Psoas muscle (tissue), 8 donors: Measurements from ENCODE around the gene RNF213. TPM values are rescaled to one million over a fixed set of nuclear protein-coding genes. Genes with fewer than 3 reads are reported as not detected.
A peak's percentile ranks its signal among the peaks of the same experiment; 100 is the strongest.

Experiments
- ATAC-seq, 4 donors: fragments of 200-7000 bp; cut with Tn5 transposase; one replicate each; pipeline ENCODE4 v1.9.1; 2020; ENCODE audit warnings: moderate library complexity in 3 of 4, mild to moderate bottlenecking in 2 of 4
- DNase-seq, 2 donors: peaks; one replicate each; pipeline ENCODE4 v3.0.0-alpha.2; 2020
- H3K27ac ChIP-seq: fragments of 200-600 bp; one replicate; pipeline ENCODE4 v1.8.0; 2022
- H3K27me3 ChIP-seq, 3 donors: fragments of 200-600 bp in 1 of 3; one replicate each; pipeline versions ENCODE4 v1.6.1 to v1.8.0; 2013 to 2022; ENCODE audit warnings: low read length in 2 of 3, mild to moderate bottlenecking in 2 of 3, moderate library complexity in 1 of 3; ENCODE audit not compliant: insufficient read depth in 3 of 3
- H3K36me3 ChIP-seq, 2 donors: fragments of 200-600 bp in 1 of 2; one replicate each; pipeline versions ENCODE4 v1.6.1 to v1.8.0; 2013 to 2022; ENCODE audit warnings: low read depth in 1 of 2, mild to moderate bottlenecking in 1 of 2, moderate library complexity in 1 of 2; ENCODE audit not compliant: insufficient read depth in 1 of 2
- H3K4me1 ChIP-seq: fragments of 200-600 bp; one replicate; pipeline ENCODE4 v1.8.0; 2022
- H3K4me3 ChIP-seq: fragments of 200-600 bp; one replicate; pipeline ENCODE4 v1.8.0; 2022; ENCODE audit warnings: mild to moderate bottlenecking
- H3K9me3 ChIP-seq: fragments of 200-600 bp; one replicate; pipeline ENCODE4 v1.8.0; 2022
- CTCF ChIP-seq: fragments of 200-600 bp; IDR thresholded peaks from one replicate; pipeline ENCODE4 v1.8.0; 2022; ENCODE audit warnings: antibody characterized with exemption
- WGBS, 3 donors: extraction: QIAGEN DNeasy Blood & Tissue Kit; methylation state at CpG; one replicate each; pipeline versions ENCODE4 v1.1.6 to v1.1.7; 2013; 5-methylcytosine and 5-hydroxymethylcytosine counted together
- intact Hi-C, 2 donors: fragments of 100-400 bp; cut with DNase I; formaldehyde crosslinking; loops; one replicate each; pipeline versions ENCODE4 v1.11.0 to v1.14.2; 2022
- polyA plus RNA-seq, 3 donors: library from polyadenylated mRNA; stranded (reverse); fragments of 200-250 nt; gene quantifications; one replicate each; pipeline ENCODE4 v1.2.3, GENCODE V29; 2013
- total RNA-seq, 4 donors: library from RNA; stranded (reverse); fragmentation: NEBNext Ultra II Directional in 2 of 4; extraction: Animal tissue kit (Norgen Biotek cat#: 25700) in 2 of 4; gene quantifications; one replicate each; pipeline versions ENCODE4 v1.2.1 to v1.2.4, GENCODE V29; 2021 to 2023
- donor health status: healthy with polysubstance abuse.
- donor health status: DM: no; HTN: no; CAD: no; lungs with moderate emphysema.
- donor health status: Bipolar disorder and iron deficiency.
- donor health status: healthy.
- donor health status: DM: yes; HTN: yes; CAD: no.
- donor health status: DM: no; HTN: no; CAD: no.
- donor health status: DM: no; HTN: no; CAD: no.
- donor health status: DM: yes; HTN: yes; CAD: no.

Gene RNF213
- total and polyA plus RNA-seq, 7 donors = 10.2 to 42.0 (median 33.7) TPM

- Histone ChIP-seq H3K9me3 (no peaks in the 10 kb centered on the region), H3K27ac (no peak overlapping the region), H3K27me3 (no peaks in the 10 kb centered on the region), H3K4me1 (peaks cover 35% of the 10 kb centered on the region), H3K36me3 (peaks cover 0 to 17% of the 10 kb centered on the region in 2 donors), H3K4me3 (no peak overlapping the region)
- WGBS, 3 donors = 52 to 62% (median 56%) methylated on average over 19 to 20 of the region's 20 CpGs
- ATAC-seq = no peak
- no peak for TF ChIP-seq CTCF
- peak in 1 of 2 donors; percentile 54 for DNase-seq
- intact Hi-C loops = loop anchor here in 1 of 2 donors (10.0 kb wide), 2 partner anchors 453 to 673 kb away; no protein-coding TSS in a partner anchor
Measured at GRCh38 chr17:80421381-80422090, 160.9 kb downstream of the RNF213 start.

- Histone ChIP-seq H3K36me3 (peaks cover 0 to 13% of the 10 kb centered on the region in 2 donors), H3K9me3 (no peaks in the 10 kb centered on the region), H3K27ac (no peak overlapping the region), H3K4me3 (no peak overlapping the region), H3K4me1 (peaks cover 31% of the 10 kb centered on the region), H3K27me3 (no peaks in the 10 kb centered on the region)
- ATAC-seq (peak in 1 of 4 donors; percentile 10), DNase-seq (peak in 1 of 2 donors; percentile 50)
- TF ChIP-seq CTCF = no peak
- 75 to 82% (median 76%) methylated on average over 14 to 18 of the region's 18 CpGs for WGBS, 3 donors
- intact Hi-C loops = loop anchor here in 1 of 2 donors (10.0 kb wide), 2 partner anchors 453 to 673 kb away; no protein-coding TSS in a partner anchor
Measured at GRCh38 chr17:80422276-80422675, 161.6 kb downstream of the RNF213 start.

- Histone ChIP-seq H3K27ac (peak overlapping the region; percentile 60), H3K9me3 (no peaks in the 10 kb centered on the region), H3K4me3 (peak overlapping the region; percentile 28), H3K36me3 (peaks cover 0 to 8% of the 10 kb centered on the region in 2 donors), H3K4me1 (peaks cover 24% of the 10 kb centered on the region), H3K27me3 (no peaks in the 10 kb centered on the region)
- no peak for TF ChIP-seq CTCF
- ATAC-seq (peak; percentile 75 to 84 (median 81)), DNase-seq (peak; percentile 73 to 91)
- intact Hi-C loops = loop anchor here in 1 of 2 donors (10.0 kb wide), 2 partner anchors 452 to 672 kb away; no protein-coding TSS in a partner anchor
- WGBS, 3 donors = 35 to 49% (median 37%) methylated on average over 19 to 20 of the region's 20 CpGs
Measured at GRCh38 chr17:80422981-80423380, 162.3 kb downstream of the RNF213 start.

- peak overlapping the region; percentile 28 for H3K4me3 ChIP-seq
- ATAC-seq (peak in 2 of 4 donors; percentile 7 to 16), DNase-seq (peak in 1 of 2 donors; percentile 45)
- H3K27me3 ChIP-seq = no peaks in the 10 kb centered on the region
- peaks cover 0 to 8% of the 10 kb centered on the region in 2 donors for H3K36me3 ChIP-seq
- 52 to 72% (median 60%) methylated on average over 13 of the region's 13 CpGs for WGBS, 3 donors
- peak overlapping the region; percentile 60 for H3K27ac ChIP-seq
- intact Hi-C loops = loop anchor here in 1 of 2 donors (10.0 kb wide), 2 partner anchors 451 to 671 kb away; no protein-coding TSS in a partner anchor
- peaks cover 19% of the 10 kb centered on the region for H3K4me1 ChIP-seq
- no peaks in the 10 kb centered on the region for H3K9me3 ChIP-seq
- TF ChIP-seq CTCF = no peak
Measured at GRCh38 chr17:80423536-80424225, 163.0 kb downstream of the RNF213 start.
